ENCODE data around the gene S100A16.

- no peak for TF ChIP-seq PBX3 (IDR thresholded peaks at IDR 0.05)
- TF ChIP-seq MAX (IDR thresholded peaks at IDR 0.05): no peak
- no peak for TF ChIP-seq EP300 (IDR thresholded peaks at IDR 0.05)
- no peak for TF ChIP-seq POLR2A (IDR thresholded peaks at IDR 0.05; ENCODE audit: low read length)
- no peak for TF ChIP-seq CTCF (IDR thresholded peaks at IDR 0.05)
Measured at GRCh38 chr1:153577624-153578051, 35.3 kb downstream of the S100A16 start.

Data from A549 (cell line).